Parathyroid adenoma (tissue), 2 donors: Measurements from ENCODE around the gene PPT2.

ENCODE experiments used
- H2AFZ ChIP-seq: fragments of 300-600 bp; sonication (generic); one replicate; pipeline ENCODE4 v1.7.0; 2017; ENCODE audit warnings: antibody characterized with exemption, mild to moderate bottlenecking
- H3K27ac ChIP-seq: fragments of 300-600 bp; sonication (generic); one replicate; pipeline ENCODE4 v1.7.0; 2017
- H3K27me3 ChIP-seq: fragments of 300-600 bp; sonication (generic); one replicate; pipeline ENCODE4 v1.7.0; 2017; ENCODE audit warnings: low read length; ENCODE audit not compliant: control insufficient read depth, insufficient read depth
- H3K36me3 ChIP-seq: fragments of 300-600 bp; sonication (generic); one replicate; pipeline ENCODE4 v1.7.0; 2017; ENCODE audit warnings: low read length; ENCODE audit not compliant: control insufficient read depth, insufficient read depth
- H3K4me1 ChIP-seq: fragments of 300-600 bp; sonication (generic); one replicate; pipeline ENCODE4 v1.7.0; 2017; ENCODE audit warnings: control low read depth
- H3K4me2 ChIP-seq: fragments of 300-600 bp; sonication (generic); one replicate; pipeline ENCODE4 v1.7.0; 2017; ENCODE audit warnings: low read length
- H3K4me3 ChIP-seq: fragments of 300-600 bp; sonication (generic); one replicate; pipeline ENCODE4 v1.7.0; 2017; ENCODE audit warnings: low read depth, low read length
- H3K79me2 ChIP-seq: fragments of 300-600 bp; sonication (generic); one replicate; pipeline ENCODE4 v1.7.0; 2017; ENCODE audit warnings: control low read depth
- H3K9ac ChIP-seq: fragments of 300-600 bp; sonication (generic); one replicate; pipeline ENCODE4 v1.7.0; 2017; ENCODE audit warnings: mild to moderate bottlenecking
- H3K9me3 ChIP-seq: fragments of 300-600 bp; sonication (generic); one replicate; pipeline ENCODE4 v1.7.0; 2017; ENCODE audit warnings: low read length; ENCODE audit not compliant: control insufficient read depth
- CTCF ChIP-seq: fragments of 300-600 bp; sonication (generic); IDR thresholded peaks from one replicate; pipeline ENCODE4 v1.7.0; 2017; ENCODE audit warnings: antibody characterized with exemption, mild to moderate bottlenecking
- donor health status: primary hyperparathyroidism.

Gene PPT2

GRCh38 chr6:32108727-32109113, 45.2 kb upstream of the PPT2 start:
- no peaks in the 10 kb centered on the region for H3K9me3 ChIP-seq
- TF ChIP-seq CTCF = no peak
- H3K79me2 ChIP-seq = no peaks in the 10 kb centered on the region
- no peak overlapping the region for H3K9ac ChIP-seq
- H3K36me3 ChIP-seq = no peaks in the 10 kb centered on the region
- no peak overlapping the region for H2AFZ ChIP-seq
- peak overlapping the region; percentile 25 for H3K4me3 ChIP-seq
- H3K27me3 ChIP-seq = no peaks in the 10 kb centered on the region
- H3K27ac ChIP-seq = peak overlapping the region; percentile 59
- peaks cover 7% of the 10 kb centered on the region for H3K4me1 ChIP-seq
- no peak overlapping the region for H3K4me2 ChIP-seq

- no peaks in the 10 kb centered on the region for H3K36me3 ChIP-seq
- H3K9me3 ChIP-seq = no peaks in the 10 kb centered on the region
- H3K4me3 ChIP-seq = peak within 1 kb of the TSS; percentile 25
- no peak for TF ChIP-seq CTCF
- H3K27ac ChIP-seq = peak within 1 kb of the TSS; percentile 59
- H2AFZ ChIP-seq = no peak within 1 kb of the TSS
- H3K4me2 ChIP-seq = no peak within 1 kb of the TSS
- H3K9ac ChIP-seq = no peak within 1 kb of the TSS
- peaks cover 7% of the 10 kb centered on the region for H3K4me1 ChIP-seq
- no peaks in the 10 kb centered on the region for H3K79me2 ChIP-seq
- no peaks in the 10 kb centered on the region for H3K27me3 ChIP-seq
These were observed 44.7 kb upstream of the PPT2 start, which contains the start of gene TNXB for GRCh38 chr6:32109114-32109764. Gene TNXB, minus strand, starts transcription at chr6:32109338. Its CDS starts 11,140 bp downstream, at chr6:32098198.

GRCh38 chr6:32109765-32110160, 44.2 kb upstream of the PPT2 start:
- Histone ChIP-seq H3K9ac (no peak overlapping the region), H3K4me1 (peaks cover 7% of the 10 kb centered on the region), H3K4me2 (no peak overlapping the region), H2AFZ (no peak overlapping the region), H3K27ac (peak overlapping the region; percentile 47), H3K9me3 (no peaks in the 10 kb centered on the region), H3K4me3 (no peak overlapping the region), H3K27me3 (no peaks in the 10 kb centered on the region), H3K36me3 (no peaks in the 10 kb centered on the region), H3K79me2 (no peaks in the 10 kb centered on the region)
- no peak for TF ChIP-seq CTCF

- no peaks in the 10 kb centered on the region for H3K9me3 ChIP-seq
- H3K4me1 ChIP-seq = peaks cover 7% of the 10 kb centered on the region
- no peaks in the 10 kb centered on the region for H3K36me3 ChIP-seq
- no peaks in the 10 kb centered on the region for H3K79me2 ChIP-seq
- peak overlapping the region; percentile 33 for H3K27ac ChIP-seq
- no peak overlapping the region for H3K4me3 ChIP-seq
- no peaks in the 10 kb centered on the region for H3K27me3 ChIP-seq
- no peak for TF ChIP-seq CTCF
- no peak overlapping the region for H2AFZ ChIP-seq
- H3K4me2 ChIP-seq = no peak overlapping the region
- no peak overlapping the region for H3K9ac ChIP-seq
These were observed 43.3 kb upstream of the PPT2 start for GRCh38 chr6:32110632-32111031.
